ENCODE data around the gene PKDREJ.

Gene PKDREJ

GRCh38 chr22:46234969-46235368, 28.2 kb downstream of the PKDREJ start:
- DNase-seq, result no peak

DNA sequence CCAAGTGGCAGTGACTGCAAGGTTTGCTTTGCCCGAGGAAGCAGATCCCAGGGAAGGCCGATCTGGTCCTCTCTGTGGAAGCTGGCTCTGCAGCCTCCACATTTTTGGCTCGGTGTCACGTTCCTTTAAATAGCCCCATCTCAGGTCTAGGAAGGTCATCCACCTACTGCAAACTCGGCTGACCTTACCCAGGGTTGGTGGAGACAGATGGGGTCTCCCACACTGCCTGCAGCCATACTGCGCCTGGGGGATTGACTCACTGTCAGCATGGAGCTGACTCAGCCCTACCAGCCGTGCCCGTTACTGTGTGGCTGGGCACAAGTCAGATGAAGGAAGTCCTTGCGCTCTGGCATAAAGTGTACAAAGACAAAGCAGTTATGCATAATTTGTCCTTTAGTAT, 29.9 kb downstream of the PKDREJ start:
- no peak for DNase-seq

- no peak for DNase-seq
Measured at GRCh38 chr22:46230262-46230901, 32.8 kb downstream of the PKDREJ start.

GRCh38 chr22:46229701-46230100, 33.4 kb downstream of the PKDREJ start:
- no peak for DNase-seq

DNA sequence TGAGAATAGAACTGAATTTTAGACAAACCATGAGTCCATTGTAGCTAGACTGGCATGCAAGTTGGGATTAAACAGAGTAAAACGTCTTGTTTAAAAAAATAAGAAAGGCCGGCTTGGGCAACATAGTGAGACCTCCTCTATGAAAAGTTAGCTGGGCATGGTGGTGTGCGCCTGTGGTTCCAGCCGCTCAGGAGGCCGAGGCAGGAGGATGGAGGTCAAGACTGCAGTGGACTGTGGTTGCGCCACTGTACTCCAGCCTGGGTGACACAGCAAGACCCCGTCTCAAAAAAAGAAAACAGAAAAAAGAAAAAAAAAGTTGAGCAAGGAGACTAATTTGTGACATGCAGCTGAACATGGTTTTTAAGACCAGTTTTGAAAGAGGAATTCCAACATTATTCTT, 36.6 kb downstream of the PKDREJ start:
- DNase-seq, result no peak

GRCh38 chr22:46225631-46226030, 37.5 kb downstream of the PKDREJ start:
- no peak for DNase-seq

- DNase-seq, result no peak
Measured at GRCh38 chr22:46224898-46225290, 38.2 kb downstream of the PKDREJ start.

- no peak for DNase-seq
Measured at GRCh38 chr22:46224044-46224897, 38.9 kb downstream of the PKDREJ start.

GRCh38 chr22:46220921-46221320, 42.2 kb downstream of the PKDREJ start:
- no peak for DNase-seq

- DNase-seq, result no peak
Measured at GRCh38 chr22:46219636-46220035, 43.5 kb downstream of the PKDREJ start.

DNA sequence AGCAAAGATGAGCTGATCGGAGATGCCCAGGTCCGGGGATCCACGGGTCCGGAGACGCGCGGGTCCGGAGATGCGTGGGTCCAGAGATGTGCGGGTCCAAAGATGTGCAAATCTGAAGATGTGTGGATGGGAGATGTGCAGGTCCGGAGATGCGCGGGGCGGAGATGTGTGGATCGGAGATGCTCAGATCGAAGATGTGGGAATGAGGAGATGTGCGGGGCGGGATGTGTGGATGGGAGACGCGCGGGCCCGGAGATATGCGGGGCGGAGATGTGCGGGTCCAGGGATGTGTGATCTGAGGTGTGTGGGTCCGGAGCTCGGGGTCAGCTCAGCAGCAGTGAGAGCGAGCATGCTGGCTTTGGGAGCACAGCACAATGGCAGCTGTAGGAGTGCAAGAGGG, 48.5 kb downstream of the PKDREJ start:
- no peak for DNase-seq

DNA sequence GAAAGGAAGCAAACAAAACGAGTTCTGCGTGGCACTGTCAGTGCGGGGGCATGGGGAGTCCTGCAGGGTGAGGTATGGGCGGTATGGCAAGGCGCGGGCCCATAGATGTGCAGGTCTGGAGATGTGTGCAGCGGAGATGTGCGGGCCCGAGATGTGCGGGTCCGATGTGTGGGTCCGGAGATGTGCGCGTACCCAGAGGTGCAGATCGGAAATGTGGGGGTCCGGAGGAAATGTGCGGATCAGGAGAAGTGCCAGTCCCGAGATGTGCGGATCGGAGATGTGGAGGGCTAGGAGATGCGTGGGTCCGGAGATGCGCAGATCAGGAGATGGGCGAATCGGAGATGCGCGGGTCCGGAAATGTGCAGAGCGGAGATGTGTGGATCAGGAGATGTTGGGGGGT, 49.0 kb downstream of the PKDREJ start:
- DNase-seq, result no peak

GRCh38 chr22:46213052-46213451, 50.1 kb downstream of the PKDREJ start:
- no peak for DNase-seq

- no peak for DNase-seq
Measured at GRCh38 chr22:46212195-46212594, 50.9 kb downstream of the PKDREJ start.

GRCh38 chr22:46209262-46209661, 53.9 kb downstream of the PKDREJ start:
- no peak for DNase-seq
